PFSK-1 (cell line): Measurements from ENCODE around the gene CDK16.

Source experiments
- FOXP2 ChIP-seq: optimal IDR thresholded peaks from 2 replicates; pipeline ENCODE3; 2011; ENCODE audit warnings: borderline replicate concordance, control low read depth, inconsistent platforms; ENCODE audit not compliant: insufficient read depth; ENCODE audit errors: extremely low read length, extremely low read depth
- POLR2AphosphoS5 ChIP-seq: IDR thresholded peaks from 2 replicates; pipeline ENCODE4 v1.6.1; 2012; ENCODE audit warnings: low read depth, mild to moderate bottlenecking, control low read depth, low read length, moderate library complexity
- REST ChIP-seq, 2 experiments: IDR thresholded peaks; 2 replicates each; pipeline versions ENCODE4 v1.6.1 to v1.8.0; 2011 to 2012; ENCODE audit warnings: low read depth in 2 of 2, low read length in 2 of 2, control low read depth in 1 of 2, inconsistent platforms in 1 of 2, mild to moderate bottlenecking in 1 of 2, moderate library complexity in 1 of 2; ENCODE audit not compliant: insufficient read depth in 1 of 2
- SIN3A ChIP-seq: IDR thresholded peaks from 2 replicates; pipeline ENCODE4 v1.6.1; 2012; ENCODE audit warnings: mild to moderate bottlenecking, low read length, moderate library complexity, borderline replicate concordance; ENCODE audit not compliant: insufficient read depth
- TAF1 ChIP-seq: IDR thresholded peaks from 2 replicates; pipeline ENCODE4 v1.6.1; 2012; ENCODE audit warnings: low read length, control low read depth, borderline replicate concordance; ENCODE audit not compliant: insufficient read depth

The CDK16 gene

GRCh38 chrX:47247206-47247998 is 28.9 kb downstream of the CDK16 start:
- TF ChIP-seq TAF1 (no peak), POLR2AphosphoS5 (no peak), REST (IDR thresholded peaks at IDR 0.05; ENCODE audit: insufficient read depth in 1 of 2, low read depth in 2 of 2, low read length in 2 of 2) (no peak), SIN3A (no peak)

- TF ChIP-seq REST (IDR thresholded peaks at IDR 0.05; ENCODE audit: insufficient read depth in 1 of 2, low read depth in 2 of 2, low read length in 2 of 2) (no peak), POLR2AphosphoS5 (no peak)
Measured at GRCh38 chrX:47247999-47248320, 29.5 kb downstream of the CDK16 start.

- no peak for TF ChIP-seq SIN3A
- no peak for TF ChIP-seq POLR2AphosphoS5
- TF ChIP-seq FOXP2, result no peak
- no peak for TF ChIP-seq REST (IDR thresholded peaks at IDR 0.05; ENCODE audit: insufficient read depth in 1 of 2, low read depth in 2 of 2, low read length in 2 of 2)
- TF ChIP-seq TAF1, result no peak
Measured at GRCh38 chrX:47248576-47248975, 30.1 kb downstream of the CDK16 start.

GRCh38 chrX:47250017-47250347 is 31.5 kb downstream of the CDK16 start:
- TF ChIP-seq TAF1 (no peak), FOXP2 (no peak), POLR2AphosphoS5 (no peak), REST (IDR thresholded peaks at IDR 0.05; ENCODE audit: insufficient read depth in 1 of 2, low read depth in 2 of 2, low read length in 2 of 2) (no peak), SIN3A (no peak)

GRCh38 chrX:47264483-47265173 is 46.1 kb downstream of the CDK16 start:
- TF ChIP-seq POLR2AphosphoS5, result no peak
- TF ChIP-seq REST (IDR thresholded peaks at IDR 0.05; ENCODE audit: insufficient read depth in 1 of 2, low read depth in 2 of 2, low read length in 2 of 2), result no peak
- TF ChIP-seq SIN3A, result no peak
- TF ChIP-seq FOXP2, result no peak
- no peak for TF ChIP-seq TAF1
